Measurements from ENCODE around the gene PCDHA2. TPM values are rescaled to one million over a fixed set of nuclear protein-coding genes. Genes with fewer than 3 reads are reported as not detected.

The PCDHA2 gene
- total and polyA plus RNA-seq, 2 of the 8 experiments (the other 6 are each of a cell fraction or from before 2014, with no cell fraction given), result 0.86 to 1.9 TPM

GRCh38 chr5:140785905-140786686 lies 8.6 kb upstream of the PCDHA2 start, which contains the start of gene PCDHA1:
Gene PCDHA1 (plus strand): TSS chr5:140786140.
- Histone ChIP-seq H3K9ac (replicated peaks in 1 of 4; ENCODE audit: extremely low read depth in 1 of 4, low read depth in 3 of 4, low read length in 3 of 4) (no peak within 1 kb of the TSS), H3K79me1 (ENCODE audit: low read depth, low read length) (no peaks in the 10 kb centered on the region), H3K4me1 (replicated peaks in 1 of 4; ENCODE audit: control insufficient read depth in 3 of 4, insufficient read depth in 4 of 4, low read length in 3 of 4) (no peaks in the 10 kb centered on the region), H4K20me1 (replicated peaks in 1 of 2; ENCODE audit: control insufficient read depth in 1 of 2, insufficient read depth in 2 of 2, low read length in 2 of 2) (no peaks in the 10 kb centered on the region), H2BK5ac (ENCODE audit: low read depth, low read length) (no peak within 1 kb of the TSS), H2AFZ (ENCODE audit: low read length) (peak within 1 kb of the TSS; percentile 63; the same call in 1 of the 2 replicates), H3K4me2 (ENCODE audit: insufficient read depth in 1 of 2, low read depth in 2 of 2, low read length in 2 of 2) (no peak within 1 kb of the TSS), H2AK5ac (ENCODE audit: low read depth, low read length) (no peak within 1 kb of the TSS), H2BK12ac (ENCODE audit: low read depth, low read length) (no peak within 1 kb of the TSS), H3K23me2 (ENCODE audit: low read depth, low read length) (no peaks in the 10 kb centered on the region), H3K18ac (ENCODE audit: extremely low read depth, low read length) (no peak within 1 kb of the TSS), H2BK20ac (ENCODE audit: low read length) (no peak within 1 kb of the TSS), H4K5ac (ENCODE audit: insufficient read length, low read depth, low read length) (no peak within 1 kb of the TSS), H3K56ac (replicated peaks; ENCODE audit: insufficient read length, low read depth, low read length) (no peak within 1 kb of the TSS), H3K36me3 (ENCODE audit: control insufficient read depth in 2 of 4, insufficient read depth in 4 of 4, low read length in 3 of 4) (peaks cover 0 to 3% (median 0%) of the 10 kb centered on the region in 4 experiments; a peak in 1 of 8 replicates), H2BK120ac (replicated peaks; ENCODE audit: low read depth, low read length) (no peak within 1 kb of the TSS), H3K9me3 (ENCODE audit: insufficient read depth in 2 of 2, low read depth in 1 of 2, low read length in 1 of 2) (peaks cover 36 to 47% of the 10 kb centered on the region in 2 experiments), H3K27ac (ENCODE audit: low read depth, low read length) (no peak within 1 kb of the TSS), H2BK15ac (ENCODE audit: low read length) (no peak within 1 kb of the TSS), H3K27me3 (replicated peaks in 1 of 4; ENCODE audit: control insufficient read depth in 3 of 4, extremely low read depth in 1 of 4, insufficient read depth in 3 of 4, low read length in 3 of 4) (no peaks in the 10 kb centered on the region), H4K8ac (ENCODE audit: extremely low read depth, insufficient read depth, low read length) (no peak within 1 kb of the TSS), H3K4me3 (ENCODE audit: extremely low read depth in 1 of 4, insufficient read depth in 2 of 4, low read depth in 3 of 4, low read length in 4 of 4) (no peak within 1 kb of the TSS), H3K23ac (ENCODE audit: insufficient read length) (no peak within 1 kb of the TSS), H4K91ac (replicated peaks; ENCODE audit: insufficient read length, low read length) (no peak within 1 kb of the TSS), H3K4ac (replicated peaks; ENCODE audit: insufficient read length, low read depth, low read length) (no peak within 1 kb of the TSS), H3K14ac (ENCODE audit: insufficient read length) (no peak within 1 kb of the TSS), H3K79me2 (ENCODE audit: control insufficient read depth in 1 of 2, insufficient read depth in 2 of 2, low read length in 2 of 2) (no peaks in the 10 kb centered on the region)
- ChIA-PET POLR2A (ENCODE audit: partially characterized antibody) (interaction anchor here (0.6 to 1.9 kb wide), 6 partner anchors 10 to 836 kb away, joined by 3 to 5 read pairs (median 4); partner anchors contain the start of genes PCDHA4 and PCDHA6), CTCF (ENCODE audit: partially characterized antibody) (interaction anchor here (0.5 to 4.7 kb wide), 23 partner anchors 8 to 651 kb away, joined by 3 to 46 read pairs (median 4); partner anchors contain the start of genes PCDHA10, PCDHA11, PCDHA2 and PCDHA4)
- FAIRE-seq (peak; percentile 74), DNase-seq (ENCODE audit: low read depth in 1 of 2, low spot score in 2 of 2) (no peak)
- peak in 2 of 3 experiments; percentile 35 to 37; a peak in 2 of 4 replicates for TF ChIP-seq CTCF (IDR thresholded peaks at IDR 0.05; ENCODE audit: control extremely low read depth in 1 of 3, insufficient read depth in 1 of 3, low read depth in 1 of 3, low read length in 3 of 3)
- TF ChIP-seq SP2 (IDR thresholded peaks at IDR 0.05; ENCODE audit: low read length), result no peak
- peak; percentile 47 to 59 for TF ChIP-seq RAD21 (IDR thresholded peaks at IDR 0.05 in 1 of 2, conservative IDR thresholded peaks at IDR 0.05 in 1 of 2; ENCODE audit: low read depth in 2 of 2, low read length in 2 of 2)
- 91% methylated on average over 29 of the region's 29 CpGs; no CpG with 5 or more reads in 1 of the 2 experiments for WGBS, 2 experiments (ENCODE audit: extremely low coverage in 1 of 2, insufficient coverage in 1 of 2, insufficient read length in 1 of 2, insufficient replicate concordance in 2 of 2, low coverage in 1 of 2, low lambda C conversion rate in 2 of 2, missing lambda C conversion rate in 1 of 2)
